Right lung (tissue), 5 donors: ENCODE measurements around the gene SFI1. TPM values are rescaled to one million over a fixed set of nuclear protein-coding genes. Genes with fewer than 3 reads are reported as not detected.
"Not testable (repeated sequence)": the region's sequence is repeated elsewhere in the genome, so short reads cannot be mapped to it uniquely, and the experiment has no call there.

Source experiments
- DNase-seq, 2 donors: peaks; one replicate each; pipeline ENCODE4 v3.0.0-alpha.2; 2013
- polyA plus RNA-seq, 5 donors: library from polyadenylated mRNA; unstranded; fragments of 120-200 nt; gene quantifications; one replicate each; pipeline versions ENCODE4 v1.2.1 to v1.2.3, GENCODE V29; 2013; ENCODE audit warnings: inconsistent platforms in 1 of 5, low replicate concordance in 1 of 5; ENCODE audit not compliant: insufficient read length in 5 of 5, insufficient read depth in 1 of 5

The SFI1 gene
- polyA plus RNA-seq, 5 donors, result 28.9 to 37.5 (median 30.5) TPM

DNA sequence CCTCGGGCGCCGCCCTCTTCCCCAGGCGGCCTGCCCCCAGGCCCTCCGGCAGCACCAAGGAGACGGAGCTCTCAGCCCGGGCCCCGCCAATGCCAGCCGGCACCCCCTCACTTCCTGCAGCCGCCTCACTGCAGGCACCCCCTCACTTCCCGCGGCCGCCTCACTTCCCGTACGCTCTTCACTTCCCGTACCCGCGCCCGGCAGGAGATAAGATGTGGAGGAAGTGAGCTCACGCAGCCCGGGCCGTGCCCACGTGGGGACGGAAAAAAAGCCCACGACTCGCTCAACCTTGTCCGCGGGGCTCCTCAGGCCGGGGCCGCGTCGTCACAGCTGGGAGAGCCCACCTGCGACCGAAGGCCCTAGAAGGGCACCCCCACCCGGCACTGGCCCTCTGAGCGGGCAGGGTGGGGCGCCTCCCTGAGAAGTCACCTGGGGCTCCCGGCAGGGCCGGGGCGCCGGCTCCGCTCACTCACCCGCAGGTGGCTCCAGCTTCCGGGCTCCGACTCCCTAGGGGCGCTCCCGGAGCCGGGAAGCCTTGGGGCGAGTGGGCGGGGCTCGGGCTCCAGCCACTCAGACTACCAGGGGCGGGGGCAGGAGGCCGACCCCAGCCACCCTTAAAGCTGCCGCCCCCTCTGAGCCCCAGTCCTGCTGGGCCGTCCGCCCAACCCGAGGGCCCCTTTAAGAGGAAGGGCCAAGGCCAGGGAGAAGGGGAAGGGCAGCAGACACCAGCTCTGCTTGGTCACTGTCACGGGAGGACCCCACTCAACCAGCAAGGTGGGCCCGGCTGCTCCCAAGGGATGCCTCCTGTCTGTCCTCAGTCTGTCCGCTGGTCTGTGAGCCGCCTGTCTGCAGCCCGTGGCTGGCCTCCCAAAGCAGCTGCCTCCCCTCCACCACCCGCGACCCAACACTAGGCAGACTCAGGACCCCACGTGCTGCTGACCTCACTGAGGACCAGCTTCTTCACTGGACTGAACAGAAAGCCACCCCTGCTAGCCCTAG, 134.3 kb downstream of the SFI1 start:
- peak; percentile 61 to 63 for DNase-seq

DNA sequence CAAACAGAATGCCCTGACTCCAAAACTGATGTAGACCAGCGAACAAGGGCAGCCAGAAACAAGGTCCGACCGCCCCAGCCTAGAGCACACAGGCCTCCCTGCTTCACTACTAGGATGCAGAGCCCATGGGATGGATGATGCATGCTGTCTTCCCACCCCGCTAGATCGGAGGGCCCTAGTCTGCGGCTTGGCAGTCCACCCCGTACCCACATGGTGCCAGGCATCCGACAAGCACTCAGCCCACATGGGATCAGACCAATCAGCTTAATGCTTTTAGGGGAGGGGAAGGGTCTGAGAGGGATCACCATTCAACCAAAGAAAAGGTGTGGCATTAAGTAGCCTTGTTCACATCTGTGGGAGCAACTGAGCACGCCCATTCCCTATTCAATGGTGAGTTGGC, 135.1 kb downstream of the SFI1 start:
- no peak for DNase-seq

DNA sequence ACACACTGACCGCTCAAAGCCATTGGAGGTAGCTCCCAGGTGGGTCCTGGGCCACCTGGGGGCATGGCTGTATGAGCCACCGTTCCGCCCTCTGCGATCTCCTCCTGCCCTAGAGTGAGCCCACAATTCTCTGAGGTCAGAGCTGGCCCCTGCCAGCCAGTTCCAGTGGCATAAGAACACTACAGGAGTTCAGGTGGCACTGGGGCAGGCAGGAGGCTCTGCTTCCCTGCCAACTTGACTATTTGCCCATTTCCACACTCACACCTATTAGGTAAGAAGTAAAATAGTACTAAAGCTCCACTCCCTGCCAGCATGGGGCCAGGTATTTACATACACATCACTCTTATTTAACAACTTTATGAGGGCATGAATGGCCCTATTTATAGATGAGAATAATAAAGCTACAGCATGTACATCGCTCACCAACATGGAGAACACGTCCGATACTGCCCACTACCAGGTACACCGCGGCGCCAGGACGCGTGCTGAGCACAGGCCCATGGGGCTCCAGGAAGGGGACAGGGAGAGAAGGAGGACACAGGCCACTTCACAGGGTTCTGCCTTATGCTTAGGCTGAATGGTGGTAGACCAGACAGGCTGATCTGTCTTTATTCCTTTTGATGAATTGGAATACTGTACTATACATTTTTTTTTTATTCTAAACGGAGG, 139.4 kb downstream of the SFI1 start:
- no peak for DNase-seq

DNA sequence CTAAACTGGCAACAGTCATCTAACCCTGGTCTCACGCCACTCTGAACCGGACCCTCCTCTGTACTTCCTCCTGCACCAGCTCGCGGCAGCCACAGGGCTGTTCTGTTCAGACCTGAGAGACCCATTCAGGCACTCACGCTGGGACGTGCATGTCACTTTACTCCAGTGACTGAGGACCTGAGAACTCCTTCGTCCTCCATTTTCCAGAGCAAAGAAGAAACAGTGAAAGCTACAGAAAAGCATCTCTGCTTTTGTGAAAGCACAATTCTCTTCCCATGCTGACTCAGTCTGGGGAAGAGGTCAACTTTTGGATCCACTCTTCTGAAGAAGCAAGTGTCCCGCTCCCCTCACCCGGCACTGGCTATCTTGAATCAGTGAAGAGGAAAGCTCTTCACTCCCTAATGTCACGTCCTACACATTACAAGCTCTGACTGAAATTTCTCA, 141.1 kb downstream of the SFI1 start:
- DNase-seq, result no peak

DNA sequence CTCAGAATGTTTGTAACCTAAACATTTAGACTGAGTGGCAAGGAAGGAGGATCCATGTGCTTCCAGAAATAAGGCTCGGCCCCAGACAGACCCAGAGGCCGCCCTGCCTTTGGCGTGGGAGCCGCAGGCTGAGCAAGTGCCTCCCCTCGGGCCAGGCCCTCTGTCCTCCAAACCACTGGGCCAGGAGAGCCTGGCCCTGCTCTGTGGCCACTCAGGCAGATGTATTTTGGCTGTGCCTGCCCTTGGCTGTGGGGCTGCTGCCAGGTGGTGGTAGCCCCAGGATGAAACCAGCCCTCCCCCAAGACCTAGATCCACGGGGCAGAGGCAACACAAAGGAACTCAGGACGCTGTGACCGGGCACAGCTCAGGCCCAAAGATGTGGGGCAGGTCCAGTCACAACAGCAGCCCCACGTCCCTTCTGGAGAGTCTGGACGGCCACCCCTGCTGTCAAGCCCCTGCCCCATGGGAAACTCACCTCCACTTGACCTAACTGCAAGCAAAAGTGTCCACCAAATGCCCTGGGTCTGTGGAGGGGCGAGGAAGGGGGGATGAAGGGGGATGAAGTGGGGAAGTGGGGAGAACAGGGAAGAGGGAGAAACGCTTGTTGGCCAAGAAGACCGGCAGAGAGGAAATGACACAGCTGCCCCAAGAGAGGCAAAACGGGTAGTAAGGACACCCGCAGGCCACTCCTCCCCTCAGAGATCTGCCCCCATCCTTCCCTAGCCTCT, 141.7 kb downstream of the SFI1 start:
- no peak for DNase-seq

DNA sequence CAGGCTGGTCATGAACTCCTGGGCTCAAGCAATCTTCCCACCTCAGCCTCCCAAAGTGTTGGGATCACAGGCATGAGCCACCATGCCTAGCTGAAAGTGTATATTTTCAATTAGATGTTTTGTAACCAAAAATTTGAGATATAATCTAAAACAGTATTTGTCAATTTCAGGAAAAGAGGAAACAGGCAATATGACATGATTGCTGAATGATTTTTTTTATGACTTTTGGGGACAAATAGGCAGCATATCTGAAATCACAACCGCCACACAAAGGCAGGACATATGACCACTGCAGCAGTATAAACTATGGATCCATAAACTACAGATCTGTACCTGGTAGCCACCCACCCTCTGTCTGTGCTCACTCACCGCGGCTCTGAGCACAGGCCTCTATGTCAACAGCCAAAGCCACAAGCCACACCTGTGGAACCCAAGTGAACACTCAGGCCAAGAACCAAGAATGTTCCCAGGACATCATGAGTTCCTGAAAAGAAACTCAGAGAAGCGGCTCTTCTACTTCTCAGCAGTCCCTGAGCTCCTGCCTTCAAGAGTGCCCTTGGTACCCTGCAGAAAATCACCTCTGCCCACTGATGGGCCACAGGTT, 143.2 kb downstream of the SFI1 start:
- no peak for DNase-seq

DNA sequence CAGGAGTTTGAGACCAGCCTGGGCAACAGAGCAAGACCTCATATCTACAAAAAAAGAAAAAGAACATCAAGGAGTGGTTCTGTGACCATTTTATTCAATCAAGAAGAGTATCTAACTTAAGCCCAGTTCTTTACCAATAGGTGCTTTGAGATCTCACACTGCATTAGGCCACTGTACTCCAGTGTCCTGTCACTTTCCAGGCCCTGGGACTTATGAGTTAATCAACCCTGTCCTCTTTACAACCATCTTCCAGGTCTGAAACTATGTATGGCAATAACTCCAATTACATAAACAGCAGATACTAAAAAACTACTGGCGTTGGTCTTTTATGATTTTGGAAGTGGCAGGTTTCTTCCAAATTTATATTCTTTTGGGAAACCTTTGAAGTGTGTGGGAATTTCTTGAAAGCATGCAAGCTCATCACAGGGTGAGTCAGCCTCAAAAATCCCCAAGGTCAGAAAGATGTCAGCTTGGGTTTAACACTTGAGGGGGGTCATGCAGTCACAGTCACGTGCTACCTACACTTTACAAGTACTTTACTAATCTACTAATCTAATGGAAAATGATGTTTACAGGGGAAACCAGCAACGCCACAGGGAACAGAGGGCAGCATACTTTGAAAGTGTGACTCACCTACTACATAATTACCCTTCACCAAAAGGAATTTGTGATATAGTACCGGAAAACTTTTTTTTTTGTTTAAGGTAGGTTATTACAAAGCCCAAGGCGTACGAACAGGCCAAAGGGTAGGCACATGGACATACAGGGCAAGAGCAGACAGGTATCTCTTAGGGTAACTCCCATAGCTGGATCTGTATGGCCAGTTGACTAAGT, 150.1 kb downstream of the SFI1 start:
- no peak for DNase-seq

DNA sequence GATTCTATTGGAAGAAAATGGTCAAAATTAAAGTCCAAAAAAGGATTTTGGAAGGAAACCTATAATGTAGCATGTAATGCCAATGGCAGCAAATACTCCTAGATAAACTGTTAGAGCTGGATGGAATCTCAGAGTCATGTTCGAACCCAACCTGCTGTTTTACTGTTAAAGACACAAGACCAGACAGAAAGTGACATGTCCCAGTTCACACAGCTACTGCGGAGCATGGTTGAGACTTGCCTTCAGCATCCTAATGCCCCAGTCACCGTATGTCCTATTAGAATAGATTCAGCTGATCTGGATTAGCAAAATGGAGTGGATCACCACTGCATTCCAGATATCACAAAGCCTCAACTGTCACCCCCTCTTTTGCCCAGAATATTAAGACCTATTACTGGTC, 150.7 kb downstream of the SFI1 start:
- DNase-seq, result no peak

DNA sequence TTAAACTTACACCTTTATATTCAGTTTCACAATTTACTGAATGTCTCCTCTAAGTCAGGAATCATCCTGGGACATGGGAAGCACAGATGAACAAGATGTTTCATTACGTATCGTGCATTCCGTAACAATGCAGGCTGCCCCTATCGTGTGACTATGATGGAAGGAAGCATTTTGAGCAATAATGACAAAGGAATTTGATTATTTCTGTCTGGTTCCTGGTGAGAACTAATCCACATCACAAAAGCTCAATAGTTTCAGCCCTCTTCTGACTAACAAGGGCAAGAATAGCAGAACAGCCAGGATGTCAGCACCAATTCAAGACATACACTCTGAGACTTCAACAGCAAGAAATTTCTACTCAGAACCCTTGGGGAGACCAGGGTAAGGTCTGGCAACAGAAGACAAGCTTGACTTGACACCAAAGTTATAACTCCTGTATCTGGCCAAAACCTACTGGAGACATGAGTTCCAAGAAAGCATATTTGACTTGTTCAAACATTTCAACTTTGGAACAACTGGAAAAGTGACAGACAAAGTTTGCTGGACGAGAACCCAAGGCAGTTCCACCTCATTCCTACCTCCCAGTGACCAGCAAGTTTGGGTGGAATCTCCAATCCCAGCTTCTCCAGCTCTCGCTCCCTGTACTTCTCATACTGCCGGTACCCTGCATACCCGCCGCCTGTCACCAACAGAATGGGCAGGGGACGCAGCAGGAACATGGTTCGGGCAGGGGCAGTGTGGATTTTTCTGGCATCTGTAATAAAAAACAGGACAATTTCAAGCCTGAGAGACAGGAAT, 151.4 kb downstream of the SFI1 start:
- no peak for DNase-seq

DNA sequence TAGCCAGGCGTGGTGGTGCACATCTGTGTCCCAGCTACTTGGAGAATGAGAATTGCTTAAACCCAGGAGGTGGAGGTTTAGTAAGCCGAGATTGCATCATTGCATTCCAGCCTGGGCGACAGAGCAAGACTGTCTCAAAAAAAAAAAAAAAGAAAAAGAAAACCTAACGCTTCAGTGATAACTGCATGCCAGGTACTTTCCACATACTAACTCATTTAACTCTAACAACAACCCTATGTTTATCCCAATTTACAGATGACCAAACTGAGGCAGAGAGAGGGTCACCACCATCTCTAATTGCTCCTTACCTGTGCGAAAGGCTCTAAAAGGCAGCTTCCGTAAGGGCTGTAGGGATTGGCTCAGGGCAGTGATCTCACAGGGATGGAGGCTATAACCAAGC, 154.1 kb downstream of the SFI1 start:
- DNase-seq, result no peak

DNA sequence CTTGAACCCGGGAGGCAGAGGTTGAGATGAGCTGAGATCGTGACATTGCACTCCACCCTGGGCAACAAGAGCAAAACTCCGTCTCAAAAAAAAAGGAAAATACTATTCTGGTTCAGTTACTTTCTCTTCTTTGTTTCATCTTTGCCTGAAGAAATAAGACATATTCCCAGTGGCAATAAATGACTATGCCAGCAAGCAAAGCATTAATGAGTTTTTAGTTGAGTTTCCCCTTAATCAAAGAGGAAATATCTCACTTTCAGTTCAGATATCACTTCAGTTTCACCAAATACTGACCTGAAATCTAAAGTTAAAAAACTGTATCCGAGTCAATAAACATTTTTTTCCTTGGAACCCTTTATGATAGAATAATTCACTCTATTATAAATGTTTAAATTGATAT, 155.3 kb downstream of the SFI1 start:
- no peak for DNase-seq

DNA sequence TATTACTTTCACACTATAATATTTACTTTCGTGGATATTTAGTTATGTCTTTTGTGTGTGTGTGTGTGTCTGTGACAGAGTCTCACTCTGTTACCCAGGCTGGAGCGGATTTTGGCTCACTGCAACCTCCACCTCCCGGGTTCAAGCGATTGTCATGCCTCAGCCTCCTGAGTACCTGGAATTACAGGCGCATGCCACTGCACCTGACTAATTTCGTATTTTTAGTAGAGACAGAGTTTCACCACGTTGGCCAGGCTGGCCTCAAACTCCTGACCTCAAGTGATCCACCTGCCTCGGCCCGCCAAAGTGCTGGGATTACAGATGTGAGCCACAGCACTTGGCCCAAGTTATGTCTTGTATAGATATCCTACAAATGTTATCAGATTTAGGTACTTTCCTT, 155.8 kb downstream of the SFI1 start:
- DNase-seq, result no peak

DNA sequence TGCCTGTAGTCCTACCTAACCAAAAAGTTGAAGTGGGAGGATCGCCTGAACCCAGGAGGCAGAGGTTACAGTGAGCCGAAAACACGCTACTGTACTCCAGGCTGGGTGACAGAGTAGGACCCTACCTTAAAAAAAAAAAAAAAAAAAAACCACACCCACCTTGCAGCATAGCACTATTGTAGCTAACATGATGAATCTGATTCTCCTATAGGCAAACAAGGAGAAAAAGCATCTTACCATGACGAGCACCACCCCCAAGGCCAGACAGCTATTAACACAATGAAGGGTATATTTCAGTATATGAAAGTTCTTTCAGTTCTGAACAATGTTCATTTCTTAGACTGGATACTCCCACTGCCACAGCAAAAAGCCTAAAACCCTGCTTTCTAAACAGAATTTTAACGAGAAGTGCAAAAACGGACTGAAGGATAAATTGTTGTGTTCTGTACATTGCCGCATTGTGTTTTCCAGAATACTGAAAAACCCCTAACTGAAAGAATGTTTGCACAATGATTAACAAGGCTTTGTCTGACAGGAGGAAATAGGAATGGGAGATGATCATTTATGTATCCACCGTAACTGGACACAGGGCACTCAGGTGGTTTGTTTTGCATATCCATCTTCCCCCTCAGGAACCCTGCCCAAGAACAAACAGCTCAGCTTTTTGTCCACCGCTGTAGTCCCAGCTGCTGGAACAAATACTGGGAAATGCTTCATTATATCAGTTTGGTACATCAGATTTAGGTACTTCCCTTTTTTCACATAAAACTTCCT, 156.8 kb downstream of the SFI1 start:
- DNase-seq, result no peak

DNA sequence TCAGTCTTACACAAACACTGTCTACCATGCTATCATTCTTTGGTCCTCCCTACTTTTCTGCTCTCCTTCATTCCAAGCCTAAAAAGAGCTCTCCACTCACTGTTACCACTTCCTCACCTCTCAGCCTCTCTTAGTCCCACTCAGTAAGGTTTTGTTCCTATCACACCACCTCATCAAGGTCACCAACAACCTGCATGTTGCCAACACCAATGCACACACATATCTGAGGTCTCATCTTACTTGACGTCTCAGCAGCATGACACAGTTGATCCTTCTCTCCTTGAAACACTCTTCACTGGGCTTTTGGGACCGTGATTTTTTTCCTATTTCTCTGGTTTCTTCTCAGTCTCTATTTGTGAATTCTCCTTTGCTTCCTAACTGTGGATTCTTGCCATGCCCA, 157.6 kb downstream of the SFI1 start:
- DNase-seq, result no peak

DNA sequence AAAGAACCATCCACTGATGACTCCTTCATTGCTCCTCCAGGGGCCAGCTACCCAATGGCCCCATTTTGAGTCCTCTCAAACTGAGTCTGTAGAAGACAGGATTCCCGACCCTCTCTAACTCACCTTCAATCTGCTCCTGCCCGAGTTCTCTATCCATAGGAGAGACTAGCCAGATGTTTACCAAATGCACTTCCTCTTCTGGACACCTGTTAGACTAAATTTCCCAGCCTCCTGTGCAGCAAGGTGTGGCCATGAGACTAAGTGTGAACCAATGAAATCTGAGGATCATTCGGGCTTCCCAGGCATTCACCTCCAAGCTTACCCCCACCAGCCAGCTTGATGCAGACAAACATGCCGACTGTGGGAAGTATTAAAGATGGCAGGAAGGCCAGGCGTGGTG, 158.1 kb downstream of the SFI1 start:
- no peak for DNase-seq

DNA sequence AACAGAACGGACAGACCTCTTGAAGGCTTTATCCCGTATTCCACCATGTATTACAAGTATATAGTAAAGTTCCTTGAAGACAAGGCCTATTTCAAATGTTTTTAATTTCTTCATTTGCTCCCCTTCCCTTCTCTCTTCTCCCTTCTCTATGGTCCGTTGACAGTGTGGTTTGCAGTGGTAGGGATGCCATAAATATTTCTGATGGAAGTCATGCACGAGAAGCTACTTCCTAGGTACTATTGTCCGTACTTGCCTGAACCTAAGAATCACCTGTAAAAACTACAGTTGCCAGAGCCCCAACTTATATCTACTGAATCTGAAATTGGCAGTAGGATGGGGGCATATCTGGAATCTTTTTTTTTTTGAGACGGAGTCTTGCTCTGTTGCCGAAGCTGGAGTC, 162.9 kb downstream of the SFI1 start:
- DNase-seq, result no peak

DNA sequence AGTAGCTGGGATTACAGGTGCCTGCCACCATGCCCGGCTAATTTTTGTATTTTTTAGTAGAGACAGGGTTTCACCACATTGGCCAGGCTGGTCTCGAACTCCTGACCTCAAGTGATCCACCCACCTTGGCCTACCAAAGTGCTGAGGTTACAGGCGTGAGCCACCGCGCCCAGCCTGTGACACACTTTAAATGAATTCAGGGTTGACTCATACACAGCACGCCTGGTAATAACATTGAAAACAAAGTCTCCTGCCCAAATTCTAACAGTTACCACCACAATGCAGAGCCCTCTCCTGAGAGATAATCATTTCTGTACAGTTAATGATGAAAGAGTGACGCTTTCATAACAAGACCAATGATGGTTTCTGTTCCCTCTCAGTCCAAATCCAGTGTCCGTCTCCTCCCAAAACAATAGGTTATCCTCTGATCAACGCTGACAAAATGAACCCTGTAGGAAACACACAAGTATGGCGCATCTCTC, 164.6 kb downstream of the SFI1 start:
- DNase-seq, result not testable (repeated sequence)

DNA sequence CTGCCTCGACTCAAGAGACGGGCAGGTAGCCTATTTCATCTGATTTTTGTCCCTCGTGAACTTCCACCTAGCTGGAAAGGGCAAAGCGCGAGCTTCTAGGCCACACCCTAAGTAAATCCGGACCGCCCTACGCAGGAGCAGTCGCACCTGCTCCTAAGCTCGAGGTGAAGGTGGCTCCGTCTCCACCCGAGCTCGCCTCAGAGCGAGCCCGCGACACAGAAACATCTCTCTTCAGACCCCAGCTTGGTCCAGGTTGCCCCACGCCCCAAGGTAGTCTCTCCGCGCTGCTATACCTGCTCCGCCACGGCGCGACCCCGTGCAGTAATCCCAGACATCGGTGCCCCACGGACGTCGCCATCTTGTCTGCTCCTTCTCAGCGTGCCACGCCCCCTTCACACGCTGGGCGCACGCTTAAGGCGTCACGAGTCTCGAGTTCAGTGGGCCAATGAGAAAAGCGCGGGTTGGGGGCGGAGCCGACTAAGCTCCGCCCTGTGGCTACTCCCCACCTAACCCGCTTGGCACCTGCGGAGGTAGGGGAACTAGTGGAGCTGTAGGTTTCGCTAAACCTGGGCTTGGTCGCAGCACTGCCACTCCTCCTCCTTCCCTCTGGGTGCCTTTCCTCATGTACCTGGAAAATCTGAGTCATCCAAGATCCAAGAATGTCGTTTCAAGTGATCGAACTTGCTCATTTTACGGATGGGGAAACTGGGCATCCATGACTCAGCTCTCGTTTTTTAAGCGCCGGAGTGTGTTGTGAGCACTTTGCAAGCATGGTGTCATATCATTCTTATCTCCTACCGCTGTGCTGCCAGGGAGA, 165.7 kb downstream of the SFI1 start, which contains the start of gene PISD:
TSS of gene PISD (minus strand) at position 365 of the 817 bp plus-strand sequence. CDS start at position 358, 7 bp downstream.
- peak; percentile 93 to 94 for DNase-seq
